ENCODE data around the gene STARD3.
A peak's percentile ranks its signal among the peaks of the same experiment; 100 is the strongest.

The STARD3 gene

DNA sequence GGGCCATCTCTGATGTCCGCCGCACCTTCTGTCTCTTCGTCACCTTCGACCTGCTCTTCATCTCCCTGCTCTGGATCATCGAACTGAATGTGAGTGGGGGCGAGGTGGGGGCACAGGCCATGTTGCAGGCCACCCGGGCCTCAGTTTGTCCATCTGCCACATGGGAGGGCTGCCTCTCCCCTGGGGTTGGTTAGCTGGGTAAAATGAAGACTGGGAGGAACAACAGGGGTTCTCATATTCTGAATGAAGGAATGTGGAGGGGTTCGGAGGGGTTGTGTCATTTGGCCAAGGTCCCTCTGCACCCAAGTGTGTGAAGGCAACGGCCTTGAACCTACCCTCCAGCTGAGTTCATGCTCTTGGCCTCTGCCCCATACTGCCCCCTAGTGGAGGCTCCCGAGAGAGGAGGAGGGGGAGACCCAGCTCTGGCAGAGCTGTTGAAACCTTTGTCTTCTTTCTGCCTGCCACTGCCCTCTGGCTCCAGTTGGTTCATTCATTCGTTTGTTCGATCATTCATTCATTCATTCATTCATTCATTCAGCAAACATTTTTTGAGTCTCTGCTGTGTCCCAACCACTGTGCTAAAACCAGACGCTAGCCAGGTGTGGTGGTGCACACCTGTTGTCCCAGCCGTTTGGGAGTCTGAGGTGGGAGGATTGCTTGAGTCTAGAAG lies 16.9 kb downstream of the STARD3 start:
- TF ChIP-seq ZFX (IDR thresholded peaks at IDR 0.05) = no peak
- peak; percentile 96 for TF ChIP-seq CTCF (conservative IDR thresholded peaks at IDR 0.05)
- peak overlapping the region; percentile 79 for H3K27ac ChIP-seq

DNA sequence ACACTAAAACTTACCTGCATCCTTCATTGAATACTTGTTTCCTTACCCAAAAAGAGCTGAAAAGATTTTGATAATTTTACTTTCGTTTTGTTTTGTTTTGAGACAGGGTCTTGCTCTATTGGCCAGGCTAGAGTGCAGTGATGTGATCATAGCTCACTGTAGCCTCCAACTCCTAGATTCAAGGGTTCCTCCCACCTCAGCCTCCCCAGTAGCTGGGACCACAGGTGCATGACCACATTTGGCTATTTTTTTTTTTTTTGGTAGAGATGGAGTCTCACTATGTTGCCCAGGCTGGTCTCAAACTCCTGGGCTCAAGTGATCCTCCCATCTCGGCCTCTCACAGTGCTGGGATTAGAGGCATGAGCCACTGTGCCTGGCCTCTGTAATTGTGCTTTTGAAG lies 18.2 kb downstream of the STARD3 start:
- H3K27ac ChIP-seq = no peak overlapping the region
- no peak for TF ChIP-seq CTCF (conservative IDR thresholded peaks at IDR 0.05)
- TF ChIP-seq ZFX (IDR thresholded peaks at IDR 0.05) = no peak

- TF ChIP-seq ZFX (IDR thresholded peaks at IDR 0.05) (no peak), CTCF (conservative IDR thresholded peaks at IDR 0.05) (no peak)
- H3K27ac ChIP-seq = no peak overlapping the region
Measured at GRCh38 chr17:39658346-39658745, 21.4 kb downstream of the STARD3 start.

- H3K27ac ChIP-seq = no peak overlapping the region
- TF ChIP-seq ZFX (IDR thresholded peaks at IDR 0.05) = no peak
- TF ChIP-seq CTCF (conservative IDR thresholded peaks at IDR 0.05) = no peak
Measured at GRCh38 chr17:39658760-39659159, 21.8 kb downstream of the STARD3 start.

- no peak overlapping the region for H3K27ac ChIP-seq
- TF ChIP-seq CTCF (conservative IDR thresholded peaks at IDR 0.05) (no peak), ZFX (IDR thresholded peaks at IDR 0.05) (no peak)
Measured at GRCh38 chr17:39659279-39660010, 22.5 kb downstream of the STARD3 start.

- H3K27ac ChIP-seq = no peak overlapping the region
- TF ChIP-seq CTCF (conservative IDR thresholded peaks at IDR 0.05) (no peak), ZFX (IDR thresholded peaks at IDR 0.05) (no peak)
Measured at GRCh38 chr17:39660011-39660360, 23.0 kb downstream of the STARD3 start.

Data from C4-2B (cell line).